ENCODE measurements around the gene XRCC1.
"Not testable (repeated sequence)": the region's sequence is repeated elsewhere in the genome, so short reads cannot be mapped to it uniquely, and the experiment has no call there.

The XRCC1 gene

DNA sequence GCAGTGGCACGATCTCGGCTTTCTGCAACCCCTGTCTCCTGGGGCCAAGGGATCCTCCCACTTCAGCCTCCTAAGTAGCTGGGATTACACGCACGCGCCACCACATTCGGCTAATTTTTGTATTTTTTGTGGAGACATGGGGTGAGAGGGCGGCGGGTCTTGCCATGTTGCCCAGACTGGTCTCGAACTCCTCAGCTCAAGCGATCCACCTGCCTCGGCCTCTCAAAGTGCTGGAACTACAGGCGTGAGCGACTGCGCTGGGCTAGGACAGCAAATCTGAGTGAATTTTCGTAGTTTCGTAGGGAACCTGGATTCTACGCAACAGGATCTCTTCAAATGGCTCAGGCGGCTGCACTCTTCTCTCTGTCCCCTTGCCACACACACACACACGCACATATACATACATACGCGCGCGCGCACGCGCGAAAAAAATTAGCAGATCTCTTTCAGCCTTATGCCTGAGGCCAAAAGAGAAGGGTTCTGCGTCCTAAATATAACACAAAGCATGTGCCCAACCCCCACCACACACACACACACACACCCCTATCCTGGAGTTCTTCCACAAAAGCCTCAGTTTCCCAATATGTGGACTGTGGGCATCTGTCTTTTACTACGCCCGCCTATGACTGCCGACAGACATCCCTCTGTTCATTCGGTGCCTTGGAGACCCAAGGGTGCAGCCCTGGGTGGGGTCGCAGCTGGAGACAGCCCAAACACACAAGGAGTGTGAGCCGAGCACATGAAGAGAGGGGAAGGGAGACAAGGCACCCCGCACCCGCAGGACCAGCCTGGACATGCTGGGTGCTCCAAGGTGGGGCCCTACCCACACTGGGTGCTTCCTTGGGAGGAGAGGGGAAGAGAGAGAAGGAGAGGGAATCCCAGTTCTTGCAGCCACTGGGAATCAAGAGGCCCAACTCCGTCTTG lies 890 bp upstream of the XRCC1 start:
- DNase-seq (ENCODE audit: low read depth in 2 of 2), result no peak

DNA sequence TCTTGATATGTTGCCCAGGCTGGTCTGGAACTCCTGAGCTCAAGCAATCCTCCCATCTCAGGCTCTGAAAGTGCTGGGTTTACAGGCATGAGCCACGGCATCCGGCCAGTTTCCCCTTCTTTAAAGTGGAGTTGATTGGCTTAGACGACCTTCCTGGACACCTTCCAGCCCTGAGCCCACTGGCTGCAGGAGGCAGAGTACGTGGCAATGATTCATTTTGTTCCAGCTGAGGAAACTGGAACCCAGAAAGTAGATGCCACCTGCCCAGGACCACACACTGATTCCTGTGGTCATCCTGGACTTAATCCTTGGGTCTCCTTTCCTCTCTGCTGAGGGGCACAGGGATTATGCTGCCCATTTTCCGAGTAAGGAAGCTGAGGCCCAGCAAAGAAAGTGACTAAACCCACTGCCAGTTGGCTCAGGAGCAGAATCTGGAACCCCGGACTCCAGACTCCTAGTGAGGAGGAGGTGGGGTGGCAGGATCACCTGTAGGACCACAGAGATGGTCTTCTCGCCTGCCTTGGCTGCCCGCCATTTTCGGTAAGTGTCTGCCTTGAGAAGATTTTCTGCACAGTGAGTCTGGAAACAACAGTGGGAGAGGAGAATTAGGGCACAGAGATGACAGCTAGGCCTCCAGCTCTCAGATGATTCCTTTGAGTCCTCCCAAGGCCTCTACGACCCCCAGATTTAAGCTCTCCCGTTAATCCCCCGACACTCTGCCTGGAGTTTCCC lies 737 bp downstream of the XRCC1 start:
- no peak for DNase-seq (ENCODE audit: low read depth in 2 of 2)

DNA sequence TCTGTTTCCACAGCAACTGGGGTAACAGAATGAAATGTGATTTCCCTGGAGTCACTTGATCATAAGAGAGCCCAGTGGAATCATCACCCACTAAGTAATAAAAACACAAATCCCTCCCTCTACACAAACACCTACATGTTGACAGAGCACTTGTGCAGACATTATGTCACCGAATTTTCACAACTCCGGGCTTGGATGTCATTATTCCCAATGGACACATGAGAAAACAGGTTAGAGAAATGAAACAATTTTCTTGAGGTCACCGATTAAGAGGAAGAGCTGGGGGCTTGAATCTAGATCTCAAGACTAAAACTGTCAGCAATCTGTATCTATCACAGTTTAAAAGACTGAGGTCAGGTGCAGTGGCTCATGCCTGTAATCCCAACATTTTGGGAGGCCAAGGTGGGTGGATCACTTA lies 3.1 kb downstream of the XRCC1 start:
- DNase-seq (ENCODE audit: low read depth in 2 of 2), result no peak

DNA sequence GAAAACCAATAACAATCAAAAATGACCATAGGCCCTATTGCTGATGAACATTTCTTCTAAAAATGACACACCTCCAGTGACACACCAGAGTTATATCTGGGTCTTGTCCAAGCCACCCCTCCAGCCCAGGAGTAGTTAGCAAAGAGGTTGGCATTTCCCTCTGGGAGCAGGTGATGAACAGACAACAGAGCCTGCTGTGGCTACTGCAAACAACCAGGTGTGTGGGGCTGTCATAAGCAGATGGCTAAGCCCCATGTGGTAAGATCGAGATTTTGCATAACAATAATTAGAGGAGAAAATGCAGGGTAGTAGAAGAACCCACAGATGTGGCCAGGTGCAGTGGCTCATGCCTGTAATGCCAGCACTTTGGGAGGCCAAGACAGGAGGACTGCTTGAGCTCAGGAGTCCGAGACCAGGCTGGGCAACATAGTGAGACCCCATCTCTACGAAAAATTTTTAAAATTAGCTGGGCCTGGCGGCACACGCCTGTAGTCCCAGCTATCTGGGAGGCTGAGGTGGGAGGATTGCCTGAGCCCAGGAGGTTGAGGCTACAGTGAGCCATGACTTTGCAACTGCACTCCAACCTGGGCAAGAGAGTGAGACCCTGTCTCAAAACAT lies 5.0 kb downstream of the XRCC1 start:
- no peak for DNase-seq (ENCODE audit: low read depth in 2 of 2)

DNA sequence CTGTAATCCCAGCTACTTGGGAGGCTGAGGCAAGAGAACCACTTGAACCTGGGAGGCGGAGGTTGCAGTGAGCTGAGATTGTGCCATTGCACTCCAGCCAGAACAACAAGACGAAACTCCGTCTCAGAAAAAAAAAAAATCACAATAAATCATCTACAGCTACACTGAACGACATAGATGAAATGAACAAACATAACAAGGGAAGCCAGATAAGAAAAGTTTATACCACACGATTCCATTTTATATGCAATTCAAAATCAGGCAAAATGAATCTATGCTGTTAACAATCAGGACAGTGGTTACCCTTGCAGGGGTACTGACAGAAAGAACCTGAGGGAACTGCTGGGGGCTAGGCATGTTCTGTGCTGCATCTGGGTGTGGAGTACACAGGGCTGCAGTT lies 5.7 kb downstream of the XRCC1 start:
- no peak for DNase-seq (ENCODE audit: low read depth in 2 of 2)

DNA sequence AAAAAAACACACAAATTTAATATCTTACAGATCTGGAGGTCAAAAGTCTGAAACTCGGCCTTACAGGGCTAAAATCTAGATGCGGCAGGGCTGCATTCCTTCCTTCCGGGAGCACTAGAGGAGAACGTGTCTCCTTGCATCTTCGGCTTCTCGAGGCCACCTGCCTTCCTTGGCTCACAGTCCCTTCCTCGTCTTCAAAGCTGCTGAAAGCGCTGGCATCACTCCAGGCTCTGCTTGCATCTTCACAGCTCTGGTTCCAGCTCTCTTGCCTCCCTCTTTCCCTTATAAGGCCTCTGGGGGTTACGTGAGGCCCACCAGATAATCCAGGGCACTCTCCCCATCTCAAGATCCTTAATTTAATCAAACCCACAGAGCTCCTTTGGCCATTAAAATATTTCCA lies 10.5 kb downstream of the XRCC1 start:
- no peak for DNase-seq (ENCODE audit: low read depth in 2 of 2)

DNA sequence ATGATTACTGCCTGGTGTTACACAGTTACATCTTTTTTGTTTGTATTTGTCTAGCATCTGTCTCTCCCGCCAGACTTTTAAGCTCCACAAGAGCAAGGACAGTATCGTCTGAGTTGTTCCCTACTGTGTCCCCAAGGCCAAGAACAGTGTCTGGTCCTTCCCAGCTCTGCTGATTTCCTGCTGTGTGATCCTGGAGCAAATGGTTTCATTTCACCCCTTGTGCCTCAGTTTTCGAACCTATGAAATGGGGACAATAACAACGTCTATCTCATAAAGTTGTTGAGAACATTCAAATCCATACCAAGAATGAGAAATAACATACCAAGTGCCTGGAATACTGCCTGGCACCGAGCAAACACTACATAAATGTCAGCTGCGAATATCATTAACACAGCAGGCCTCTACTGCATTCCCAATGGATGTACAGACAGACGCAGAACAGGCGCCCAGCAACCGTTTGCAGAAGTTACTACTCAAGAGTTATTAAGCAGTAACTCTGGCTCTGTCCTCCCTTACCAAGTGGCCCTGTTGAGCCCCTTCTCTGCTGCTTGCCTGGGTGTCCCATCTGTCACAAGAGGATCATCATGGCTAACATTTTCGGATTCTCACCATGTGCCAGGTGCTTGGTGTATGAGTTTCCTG lies 11.4 kb downstream of the XRCC1 start:
- no peak for DNase-seq (ENCODE audit: low read depth in 2 of 2)

DNA sequence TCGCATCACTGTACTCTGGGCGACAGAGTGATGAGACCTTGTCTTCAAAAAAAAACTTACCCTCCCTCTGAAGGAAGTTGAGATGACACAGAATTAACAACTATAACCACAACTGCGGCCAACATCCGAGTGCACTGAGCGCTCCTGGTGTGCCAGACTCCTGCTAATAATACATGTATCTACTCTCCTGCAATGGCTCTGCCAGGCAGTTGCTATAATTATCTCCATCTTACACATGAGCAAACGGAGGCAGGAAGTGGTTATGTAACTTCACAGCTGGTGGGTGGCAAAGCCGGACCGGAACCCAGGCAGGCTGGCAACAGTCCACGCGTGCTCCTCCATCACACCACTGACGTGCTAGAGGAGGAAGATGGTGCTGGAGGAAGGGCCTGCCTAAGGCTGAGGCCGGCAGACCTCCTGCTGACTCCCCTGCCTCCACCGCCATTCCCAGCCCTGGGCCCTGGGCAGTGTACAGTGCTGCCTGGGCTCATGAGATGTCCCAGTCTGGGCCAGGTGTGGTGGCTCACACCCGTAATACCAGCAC lies 12.6 kb downstream of the XRCC1 start:
- DNase-seq (ENCODE audit: low read depth in 2 of 2), result peak; percentile 30 to 55

DNA sequence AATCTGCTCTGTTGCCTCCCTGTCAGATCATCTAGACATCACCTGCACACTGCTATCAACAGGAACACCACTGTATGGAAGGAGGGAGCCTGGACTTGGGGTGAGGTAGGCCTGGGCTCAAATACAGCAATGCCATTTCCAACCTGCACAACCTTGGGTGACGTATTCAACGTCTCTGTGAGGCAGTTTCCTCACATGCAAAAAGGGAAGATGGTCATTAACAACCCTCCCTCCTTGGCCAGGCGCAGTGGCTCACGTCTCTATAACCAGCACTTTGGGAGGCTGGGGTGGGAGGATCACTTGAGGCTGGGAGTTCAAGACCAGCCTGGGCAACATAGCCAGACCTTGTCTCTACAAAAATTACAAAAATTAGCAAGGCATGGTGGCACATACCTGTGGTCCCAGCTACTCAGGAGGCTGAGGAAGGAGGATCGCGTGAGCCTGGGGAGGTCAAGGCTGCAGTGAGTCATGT lies 13.1 kb downstream of the XRCC1 start:
- DNase-seq (ENCODE audit: low read depth in 2 of 2), result no peak

DNA sequence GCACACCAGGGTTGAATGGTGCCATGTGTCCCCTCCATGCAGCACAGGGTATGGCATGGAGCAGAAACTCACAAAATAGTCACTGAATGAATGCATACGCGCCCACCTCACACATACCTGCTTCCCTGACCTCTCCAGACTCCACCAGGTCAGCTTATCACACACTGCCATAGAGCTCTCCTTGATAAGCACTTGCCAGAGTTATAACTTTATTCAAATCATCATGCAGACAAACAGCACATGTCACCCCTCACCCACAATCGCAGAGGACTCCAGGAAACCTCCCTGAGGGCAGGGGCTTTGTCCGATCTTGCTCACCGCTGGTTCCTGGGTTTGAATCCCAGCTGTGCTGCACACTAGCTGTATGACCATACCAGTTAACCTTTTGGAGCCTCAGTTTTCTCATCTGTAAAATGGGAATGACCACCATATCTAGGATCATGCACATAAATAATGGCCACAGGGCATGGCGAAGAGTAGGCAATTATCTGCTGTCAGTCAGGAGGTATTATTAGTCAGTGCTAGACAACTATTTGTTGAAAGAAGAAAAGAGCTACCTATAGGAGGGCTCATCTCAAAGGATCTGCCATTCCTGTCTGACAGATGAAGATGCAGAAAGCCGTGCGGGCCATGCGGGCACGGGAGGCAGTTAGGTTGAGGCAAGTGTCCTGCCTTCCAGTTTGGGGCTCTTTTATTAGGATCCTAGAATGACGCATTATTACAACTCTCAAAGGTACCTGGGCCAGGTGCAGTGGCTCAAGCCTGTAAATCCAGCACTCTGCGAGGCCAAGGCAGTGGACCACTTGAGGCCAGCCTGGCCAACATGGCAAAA lies 14.0 kb downstream of the XRCC1 start:
- DNase-seq (ENCODE audit: low read depth in 2 of 2), result no peak

DNA sequence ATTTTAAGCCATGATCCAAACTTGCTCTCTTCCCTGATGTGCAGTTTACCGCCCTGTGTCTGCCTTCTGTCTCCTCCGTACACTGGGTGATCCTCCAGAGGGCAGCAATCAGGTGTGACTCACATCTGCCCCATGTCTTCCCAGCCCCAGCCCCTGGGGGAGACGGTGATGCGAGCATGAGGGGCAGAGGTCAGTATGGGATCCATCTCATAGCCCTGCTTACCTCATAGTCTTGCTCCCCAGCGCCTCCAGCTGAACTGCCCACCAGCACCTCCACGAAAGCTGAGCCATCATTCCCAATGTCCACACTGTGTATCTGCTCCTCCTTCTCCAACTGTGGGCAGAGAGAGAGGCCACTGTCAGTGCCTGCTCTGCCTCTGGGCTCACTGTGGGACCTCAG lies 14.6 kb downstream of the XRCC1 start:
- DNase-seq (ENCODE audit: low read depth in 2 of 2), result no peak

DNA sequence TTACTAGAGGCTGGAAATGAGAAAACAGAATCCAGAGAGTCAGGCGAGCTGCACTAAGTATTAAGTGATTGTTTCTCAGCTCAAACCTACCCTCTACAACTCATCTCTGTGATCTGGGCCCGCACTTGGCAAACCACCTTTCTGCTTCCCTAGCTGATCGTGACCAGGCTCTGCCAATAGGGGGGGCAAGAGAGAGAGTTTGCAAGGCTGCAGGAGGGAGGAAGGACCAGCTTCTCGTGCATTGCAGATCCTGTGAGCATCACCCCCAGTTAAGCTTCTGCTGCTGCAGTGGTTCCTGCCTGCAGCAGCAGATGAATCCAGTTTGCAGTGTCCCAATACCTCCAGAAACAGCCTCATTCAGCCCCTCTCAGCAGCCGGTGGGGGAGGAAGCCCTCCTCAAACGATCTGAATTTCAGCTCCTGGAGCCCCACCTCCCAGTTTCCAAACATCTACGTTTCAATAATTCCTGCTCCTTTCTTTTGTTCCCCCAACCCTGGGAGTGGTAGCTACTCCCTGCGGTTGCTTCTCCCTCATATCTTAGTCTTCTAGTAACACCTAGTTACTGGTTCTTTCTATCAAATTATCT lies 20.0 kb downstream of the XRCC1 start:
- DNase-seq (ENCODE audit: low read depth in 2 of 2), result peak; percentile 66

DNA sequence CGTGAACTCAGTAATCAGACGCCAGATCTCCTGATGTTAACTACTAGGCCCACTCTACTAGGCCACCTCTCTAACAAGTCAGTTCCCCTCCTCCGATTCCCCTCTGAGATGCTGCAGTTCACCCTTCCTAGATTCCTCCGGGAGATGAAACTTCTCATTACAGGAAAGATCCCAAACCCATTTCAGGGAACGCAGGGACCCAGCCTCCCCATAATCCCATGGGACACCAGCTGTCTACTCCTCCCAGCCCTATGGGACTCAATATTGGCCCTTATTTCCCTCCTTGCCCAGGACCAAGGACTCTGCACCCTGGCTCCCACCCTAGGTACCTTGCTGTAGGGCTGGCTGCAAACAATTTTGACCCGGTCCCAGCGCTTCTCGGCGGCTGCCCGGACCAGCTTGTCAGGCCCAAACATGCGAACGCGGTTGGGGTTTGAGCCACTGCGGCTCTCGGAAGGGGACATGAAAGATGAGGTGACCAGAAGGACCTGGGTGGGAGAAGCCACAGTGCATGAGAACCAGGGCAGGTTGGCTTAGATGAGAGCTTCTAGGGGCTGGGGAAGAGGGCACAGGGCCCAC lies 20.9 kb downstream of the XRCC1 start:
- no peak for DNase-seq (ENCODE audit: low read depth in 2 of 2)

DNA sequence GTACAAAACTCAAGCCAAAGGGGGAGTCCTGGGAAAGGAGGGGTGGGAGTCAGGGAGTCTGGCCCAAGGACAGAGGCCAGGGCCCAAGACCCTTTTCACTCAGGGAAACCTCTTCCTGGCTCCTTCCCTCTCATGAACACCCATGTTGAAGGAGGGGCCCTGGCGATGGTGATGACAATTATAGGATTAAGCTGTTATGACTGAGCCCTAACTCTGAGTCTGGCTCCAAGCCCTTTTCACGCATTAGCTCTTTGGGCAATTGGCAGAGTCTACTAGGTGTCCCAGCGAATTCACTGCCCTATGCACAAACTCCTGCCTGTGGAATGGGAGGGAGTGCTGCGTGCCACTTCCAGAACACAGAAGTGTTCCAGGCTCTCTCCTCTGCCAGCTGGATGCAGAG lies 21.7 kb downstream of the XRCC1 start:
- no peak for DNase-seq (ENCODE audit: low read depth in 2 of 2)

DNA sequence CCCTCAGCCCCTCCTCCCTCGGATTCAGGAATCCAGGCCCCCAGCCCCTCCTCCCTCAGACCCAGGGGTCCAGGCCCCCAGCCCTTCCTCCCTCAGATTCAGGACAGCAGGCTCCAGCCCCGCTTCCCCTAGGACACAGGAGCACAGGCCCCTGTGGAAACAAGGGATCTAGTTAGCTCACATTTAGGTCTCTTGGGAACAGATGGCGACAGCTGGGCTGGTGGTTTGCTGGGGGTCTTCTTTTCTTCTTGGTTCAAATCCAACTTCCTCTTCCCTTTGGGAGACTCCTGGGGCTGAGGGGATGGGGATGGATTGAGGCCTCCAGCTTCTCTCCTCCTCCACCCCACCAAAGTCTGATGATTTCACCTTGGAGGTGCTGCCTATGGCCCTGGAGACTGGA lies 22.7 kb downstream of the XRCC1 start:
- DNase-seq (ENCODE audit: low read depth in 2 of 2), result no peak

DNA sequence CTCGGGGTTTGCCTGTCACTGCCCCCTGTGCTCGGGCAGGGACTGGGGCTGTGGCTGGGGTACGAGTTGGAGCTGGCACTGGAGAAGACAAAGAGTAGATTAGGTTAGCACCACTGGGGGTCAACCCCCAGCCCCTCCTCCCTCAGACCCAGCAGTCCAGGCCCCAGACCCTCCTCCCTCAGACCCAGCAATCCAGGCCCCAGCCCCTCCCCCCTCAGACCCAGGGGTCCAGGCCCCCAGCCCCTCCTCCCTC lies 23.2 kb downstream of the XRCC1 start:
- DNase-seq (ENCODE audit: low read depth in 2 of 2), result no peak

DNA sequence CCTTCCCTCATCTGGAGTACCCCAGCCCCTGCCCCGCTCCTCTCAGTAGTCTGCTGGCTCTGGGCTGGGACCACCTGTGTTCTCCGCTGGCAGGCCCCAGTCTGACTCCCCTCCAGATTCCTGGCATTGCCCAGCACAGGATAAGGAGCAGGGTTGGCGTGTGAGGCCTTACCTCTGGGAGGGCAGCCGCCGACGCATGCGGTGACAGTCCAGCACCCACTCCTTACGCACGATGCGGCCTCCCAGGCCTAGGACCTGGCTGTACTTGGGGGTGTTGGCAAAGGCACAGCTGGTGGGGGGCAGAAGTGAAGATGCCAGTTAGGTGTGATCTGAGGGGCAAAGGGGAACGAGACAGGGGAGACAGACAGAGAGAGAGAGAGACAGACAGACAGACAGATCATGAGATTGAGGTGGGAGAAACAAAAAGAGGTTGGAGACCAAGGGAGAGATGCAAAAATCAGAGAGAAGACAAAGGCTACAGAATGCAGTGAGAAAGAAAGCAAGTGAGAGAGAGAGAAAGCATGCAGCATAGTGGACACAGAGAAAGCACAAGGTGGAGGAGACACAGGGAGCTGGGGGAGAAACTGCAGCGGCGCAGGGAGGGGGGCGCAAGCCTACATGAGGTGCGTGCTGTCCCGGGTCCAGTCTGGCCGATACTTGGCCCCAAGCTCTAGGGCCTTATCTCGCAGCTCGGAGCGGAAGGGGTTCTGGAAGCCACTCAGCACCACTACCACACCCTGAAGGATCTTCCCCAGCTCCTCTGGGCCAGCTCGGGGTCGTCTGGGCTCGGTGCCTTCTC lies 23.7 kb downstream of the XRCC1 start:
- DNase-seq (ENCODE audit: low read depth in 2 of 2), result no peak

DNA sequence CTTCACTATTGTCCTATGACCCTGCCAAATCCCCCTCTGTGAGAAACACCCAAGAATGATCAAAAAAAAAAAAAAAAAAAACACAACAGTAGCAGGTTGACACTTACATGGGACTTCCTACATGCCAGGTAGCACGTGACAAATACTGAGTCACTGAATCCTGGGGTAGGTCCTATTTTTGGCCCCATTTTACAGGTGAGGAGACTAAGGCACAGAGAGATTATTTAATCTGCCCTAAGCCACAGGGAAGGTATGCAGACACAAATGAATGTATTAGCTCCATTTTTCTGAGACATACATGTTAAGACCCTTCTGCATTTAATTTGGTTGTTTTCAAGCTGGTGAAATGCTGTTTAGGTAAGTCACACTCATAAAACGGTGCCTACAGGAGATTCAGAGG lies 26.6 kb downstream of the XRCC1 start:
- no peak for DNase-seq (ENCODE audit: low read depth in 2 of 2)

DNA sequence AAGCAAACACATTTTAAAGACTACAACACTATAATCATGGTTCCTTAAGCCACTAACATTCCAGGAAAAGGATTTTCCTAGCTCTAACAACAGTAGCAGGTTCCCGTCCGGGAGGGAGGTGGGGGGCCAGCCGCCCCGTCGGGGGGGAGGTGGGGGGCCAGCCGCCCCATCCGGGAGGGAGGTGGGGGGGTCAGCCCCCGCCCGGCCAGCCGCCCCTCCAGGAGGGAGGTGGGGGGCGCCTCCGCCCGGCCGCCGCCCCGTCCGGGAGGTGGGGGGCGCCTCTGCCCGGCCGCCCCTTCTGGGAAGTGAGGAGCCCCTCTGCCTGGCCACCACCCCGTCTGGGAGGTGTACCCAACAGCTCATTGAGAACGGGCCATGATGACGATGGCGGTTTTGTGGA lies 27.4 kb downstream of the XRCC1 start:
- DNase-seq (ENCODE audit: low read depth in 2 of 2), result not testable (repeated sequence)

DNA sequence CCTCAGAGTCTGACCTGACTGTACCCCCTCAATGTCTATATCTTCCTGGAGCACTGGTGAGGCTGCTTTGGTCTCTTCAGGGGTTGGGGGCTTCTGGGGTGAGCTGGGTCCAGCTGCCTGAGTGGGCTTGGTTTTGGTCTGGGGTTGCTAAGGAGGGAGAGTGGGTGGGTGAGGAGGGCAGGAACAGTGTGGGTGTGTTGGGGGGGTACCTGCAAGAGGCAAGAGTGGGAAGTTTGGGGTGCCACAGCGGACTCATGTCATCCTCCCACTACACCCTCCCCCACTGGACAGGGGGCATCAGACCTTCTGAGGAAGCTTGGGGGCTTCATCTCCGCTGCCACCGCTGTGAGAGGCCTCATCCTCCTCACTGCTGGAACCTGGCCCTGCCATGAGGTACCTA lies 28.7 kb downstream of the XRCC1 start:
- no peak for DNase-seq (ENCODE audit: low read depth in 2 of 2)

Data from stimulated activated CD4-positive, alpha-beta T cell treated with anti-CD3 and anti-CD28 coated beads, Interleukin-1b, Interleukin-23, amount 100 ng/mL, for 1 hour (primary cell).